Fibroblast of the conjunctiva (primary cell): ENCODE data around the gene ZNF561.

Experiments
- DNase-seq: peaks from one replicate; pipeline ENCODE4 v3.0.0-alpha.2; 2010; ENCODE audit warnings: low read depth

Gene ZNF561

DNA sequence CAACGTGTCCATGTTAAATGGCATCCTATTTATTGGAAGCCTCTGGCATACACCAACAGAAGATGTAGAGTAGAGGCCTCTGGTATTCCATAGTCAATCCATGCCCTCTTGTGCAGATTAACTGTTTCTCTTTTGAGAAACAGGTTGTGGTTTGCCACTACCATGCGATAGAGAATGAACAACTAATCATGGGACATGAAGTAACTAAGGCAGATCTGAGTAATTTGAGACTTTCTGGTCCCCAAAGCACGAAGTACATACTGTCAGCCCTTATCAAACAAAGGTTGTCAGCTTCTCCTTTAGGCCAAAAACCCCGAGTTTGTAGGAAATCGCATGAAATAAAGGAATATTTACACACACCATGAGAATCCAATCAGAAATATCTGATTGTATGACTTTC is 40.3 kb downstream of the ZNF561 start:
- DNase-seq: no peak

DNA sequence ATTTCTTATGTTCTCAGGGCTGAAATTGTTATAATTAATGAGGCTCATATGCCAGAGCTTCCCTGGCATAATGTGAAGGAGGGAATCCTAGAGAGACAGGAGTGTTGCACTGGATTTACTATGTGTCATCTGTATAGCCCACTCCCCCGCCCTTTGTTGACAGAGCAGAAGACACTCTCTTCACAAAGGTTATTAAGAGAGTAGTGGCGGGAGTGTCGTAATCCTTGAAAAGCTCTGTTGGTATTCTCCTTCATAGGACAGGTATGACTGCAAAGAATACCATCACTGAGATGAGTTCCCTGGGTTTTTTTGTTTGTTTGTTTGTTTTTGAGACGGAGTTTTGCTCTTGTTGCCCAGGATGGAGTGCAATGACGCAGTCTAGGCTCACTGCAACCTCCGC is 50.8 kb downstream of the ZNF561 start:
- no peak for DNase-seq

DNA sequence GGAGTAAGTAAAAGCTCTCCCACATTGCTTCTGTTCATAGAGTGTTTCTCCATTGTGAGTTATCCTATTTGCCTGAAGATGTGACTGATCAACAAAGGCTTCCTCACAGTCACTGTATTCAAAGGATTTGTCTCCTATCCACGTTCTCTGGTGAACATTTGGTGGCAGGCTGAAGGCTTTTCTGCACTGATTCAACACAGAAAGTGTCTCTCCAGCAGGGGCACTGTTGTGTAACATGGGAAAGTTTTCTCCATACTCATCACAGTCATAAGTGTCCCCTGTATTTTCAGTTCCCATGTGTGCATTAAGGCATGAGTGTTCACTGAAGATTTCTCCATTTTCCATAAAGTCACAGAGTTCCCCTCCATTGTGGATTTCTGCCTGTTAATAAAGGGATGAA is 54.3 kb downstream of the ZNF561 start:
- no peak for DNase-seq

DNA sequence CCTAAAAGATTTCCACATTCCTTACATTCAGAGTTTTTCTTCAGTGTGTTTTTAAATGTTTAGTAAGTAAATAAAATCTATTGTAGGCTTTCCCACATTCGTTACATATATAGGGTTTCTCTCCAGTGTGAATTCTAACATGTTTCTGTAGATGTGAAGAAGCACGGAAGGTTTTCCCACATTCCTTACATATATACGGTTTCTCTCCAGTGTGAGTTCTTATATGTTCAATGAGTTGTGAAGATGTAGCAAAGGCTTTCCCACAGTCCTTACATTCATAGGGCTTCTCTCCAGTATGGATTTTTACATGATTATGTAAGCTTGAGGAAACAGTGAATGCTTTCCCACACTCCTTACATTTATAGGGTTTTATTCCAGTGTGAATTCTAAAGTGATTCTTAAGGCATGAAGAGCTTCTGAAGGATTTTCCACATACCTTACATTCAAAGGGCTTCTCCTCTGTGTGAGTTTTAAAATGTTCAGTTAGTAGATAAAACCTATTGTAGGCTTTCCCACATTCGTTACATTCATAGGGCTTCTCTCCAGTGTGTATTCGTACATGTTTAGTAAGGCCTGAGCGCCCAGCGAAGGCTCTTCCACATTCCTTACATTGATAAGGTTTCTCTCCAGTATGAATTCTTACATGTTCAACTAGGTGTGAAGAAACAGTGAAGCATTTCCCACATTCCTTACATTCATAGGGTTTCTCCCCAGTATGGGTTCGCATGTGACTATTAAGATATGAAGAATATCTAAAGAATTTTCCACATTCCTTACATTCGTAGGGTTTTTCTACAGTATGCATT is 54.9 kb downstream of the ZNF561 start:
- no peak for DNase-seq
